CD14-positive monocyte (primary cell): Measurements from ENCODE around the gene FDXACB1. TPM values are rescaled to one million over a fixed set of nuclear protein-coding genes. Genes with fewer than 3 reads are reported as not detected.
A peak's percentile ranks its signal among the peaks of the same experiment; 100 is the strongest.

Experiments
- DNase-seq, 3 donors: peaks; one replicate each; pipeline ENCODE4 v3.0.0-alpha.2; 2011 to 2022
- H2AFZ ChIP-seq: 2 replicates; pipeline ENCODE4 v1.6.0; 2012; ENCODE audit warnings: mild to moderate bottlenecking, low read depth, low read length, inconsistent platforms; ENCODE audit not compliant: insufficient read depth, poor library complexity, severe bottlenecking
- H3K27ac ChIP-seq, 2 donors: 1 replicate in 1 of 2; 2 replicates in 1 of 2; pipeline ENCODE4 v1.5.1; 2012 to 2013; ENCODE audit warnings: low read length in 2 of 2, control low read depth in 1 of 2, inconsistent platforms in 1 of 2, low read depth in 1 of 2, mild to moderate bottlenecking in 1 of 2
- H3K27me3 ChIP-seq, 2 donors: one replicate each; pipeline versions ENCODE4 v1.6.0 to v1.6.1; 2011 to 2013; ENCODE audit warnings: low read length in 2 of 2; ENCODE audit not compliant: control insufficient read depth in 2 of 2, insufficient read depth in 2 of 2
- H3K36me3 ChIP-seq, 2 donors: replicated peaks in 1 of 2; 1 replicate in 1 of 2; 2 replicates in 1 of 2; pipeline versions ENCODE4 v1.5.1 to v1.6.1; 2012 to 2013; ENCODE audit warnings: low read length in 2 of 2, control low read depth in 1 of 2, inconsistent platforms in 1 of 2, mild to moderate bottlenecking in 1 of 2; ENCODE audit not compliant: insufficient read depth in 2 of 2, control insufficient read depth in 1 of 2
- H3K4me1 ChIP-seq, 2 donors: 1 replicate in 1 of 2; 2 replicates in 1 of 2; pipeline versions ENCODE4 v1.5.1 to v1.6.1; 2012 to 2013; ENCODE audit warnings: low read length in 2 of 2, control low read depth in 1 of 2, inconsistent platforms in 1 of 2, mild to moderate bottlenecking in 1 of 2, moderate library complexity in 1 of 2; ENCODE audit not compliant: insufficient read depth in 2 of 2, control insufficient read depth in 1 of 2
- H3K4me2 ChIP-seq: replicated peaks from 2 replicates; pipeline ENCODE3; 2012; ENCODE audit warnings: low read length, moderate library complexity, mild to moderate bottlenecking; ENCODE audit not compliant: poor library complexity, severe bottlenecking; ENCODE audit errors: extremely low read depth
- H3K4me3 ChIP-seq, 3 experiments: fragments of 200-600 bp in 1 of 3; sonication (generic) in 1 of 3; replicated peaks in 1 of 3; 1 replicate in 2 of 3; 2 replicates in 1 of 3; pipeline ENCODE4 v1.5.1; 2011 to 2013; ENCODE audit warnings: low read length in 3 of 3, mild to moderate bottlenecking in 3 of 3, control low read depth in 2 of 3, low read depth in 2 of 3, inconsistent platforms in 1 of 3, moderate library complexity in 1 of 3
- H3K79me2 ChIP-seq: 2 replicates; pipeline ENCODE4 v1.6.0; 2012; ENCODE audit warnings: mild to moderate bottlenecking, control low read depth, inconsistent platforms, low read length, moderate library complexity; ENCODE audit not compliant: insufficient read depth
- H3K9ac ChIP-seq: 2 replicates; pipeline ENCODE4 v1.6.0; 2017; ENCODE audit warnings: low read length, mild to moderate bottlenecking; ENCODE audit not compliant: insufficient read depth, poor library complexity, severe bottlenecking
- H3K9me3 ChIP-seq, 2 donors: replicated peaks in 1 of 2; 1 replicate in 1 of 2; 2 replicates in 1 of 2; pipeline versions ENCODE4 v1.5.1 to v1.6.1; 2012 to 2013; ENCODE audit warnings: low read length in 2 of 2, control low read depth in 1 of 2; ENCODE audit not compliant: control insufficient read depth in 1 of 2, insufficient read depth in 1 of 2
- H4K20me1 ChIP-seq: 2 replicates; pipeline ENCODE4 v1.6.0; 2012; ENCODE audit warnings: mild to moderate bottlenecking, low read length, control low read depth, moderate library complexity; ENCODE audit not compliant: insufficient read depth
- H3K27ac Mint-ChIP-seq, 7 donors: one replicate each; pipeline ENCODE4 v1.8.0; 2020; ENCODE audit warnings: mild to moderate bottlenecking in 7 of 7, mixed read lengths in 7 of 7, moderate library complexity in 6 of 7, inconsistent platforms in 2 of 7
- H3K27me3 Mint-ChIP-seq, 3 donors: one replicate each; pipeline ENCODE4 v1.8.0; 2021 to 2022; ENCODE audit warnings: low read depth in 3 of 3, mild to moderate bottlenecking in 3 of 3, mixed read lengths in 3 of 3, moderate library complexity in 3 of 3, inconsistent platforms in 1 of 3
- H3K36me3 Mint-ChIP-seq, 2 donors: one replicate each; pipeline ENCODE4 v1.8.0; 2020; ENCODE audit warnings: mixed read lengths in 2 of 2, inconsistent platforms in 1 of 2, mild to moderate bottlenecking in 1 of 2
- H3K4me1 Mint-ChIP-seq: one replicate; pipeline ENCODE4 v1.8.0; 2020; ENCODE audit warnings: mild to moderate bottlenecking, mixed read lengths
- H3K4me3 Mint-ChIP-seq, 2 donors: one replicate each; pipeline ENCODE4 v1.8.0; 2020; ENCODE audit warnings: mild to moderate bottlenecking in 2 of 2, mixed read lengths in 2 of 2, moderate library complexity in 1 of 2
- H3K9me3 Mint-ChIP-seq, 7 donors: one replicate each; pipeline ENCODE4 v1.8.0; 2020 to 2022; ENCODE audit warnings: mixed read lengths in 7 of 7, mild to moderate bottlenecking in 6 of 7, moderate library complexity in 6 of 7, inconsistent platforms in 2 of 7
- CTCF ChIP-seq: fragments of 200-600 bp; IDR thresholded peaks from one replicate; pipeline ENCODE4 v1.8.0; 2022; ENCODE audit warnings: antibody characterized with exemption, mild to moderate bottlenecking
- WGBS: methylation state at CpG from one replicate; pipeline ENCODE4 v1.1.5; 2013; ENCODE audit warnings: missing lambda C conversion rate; ENCODE audit not compliant: insufficient coverage; 5-methylcytosine and 5-hydroxymethylcytosine counted together
- intact Hi-C, 2 donors: fragments of 100-400 bp; cut with micrococcal nuclease; formaldehyde crosslinking; loops; one replicate each; pipeline versions ENCODE4 v1.15.0 to v1.15.1; 2023
- polyA plus RNA-seq, 3 donors: library from polyadenylated mRNA; depleted of rRNA in 1 of 3; unstranded in 2 of 3; stranded (reverse) in 1 of 3; fragments of 300-500 nt in 2 of 3; fragments of >200 nt in 1 of 3; fragmentation: Illumina TruSeq in 2 of 3; gene quantifications; 1 replicate in 2 of 3; 2 replicates in 1 of 3; pipeline ENCODE4 v1.2.3, GENCODE V29; 2012 to 2021

The FDXACB1 gene
- polyA plus RNA-seq, 3 donors, result 1.9 to 2.3 (median 2.0) TPM

- Histone ChIP-seq H2AFZ (no peak within 1 kb of the TSS), H3K27me3 (peaks cover 13 to 43% of the 10 kb centered on the region in 2 donors), H3K4me2 (no peak within 1 kb of the TSS), H3K79me2 (no peaks in the 10 kb centered on the region), H3K27ac (no peak within 1 kb of the TSS), H4K20me1 (no peaks in the 10 kb centered on the region), H3K9me3 (no peaks in the 10 kb centered on the region), H3K9ac (no peak within 1 kb of the TSS), H3K36me3 (no peaks in the 10 kb centered on the region), H3K4me1 (no peaks in the 10 kb centered on the region), H3K4me3 (no peak within 1 kb of the TSS)
- intact Hi-C loops, result no loop called here
- Mint-ChIP-seq H3K4me3 (peak within 1 kb of the TSS in 1 of 2 donors; percentile 41), H3K27me3 (peaks cover 47 to 58% (median 50%) of the 10 kb centered on the region in 3 donors), H3K36me3 (no peaks in the 10 kb centered on the region), H3K27ac (no peak within 1 kb of the TSS), H3K4me1 (no peaks in the 10 kb centered on the region), H3K9me3 (peaks cover 0 to 2% (median 0%) of the 10 kb centered on the region in 7 donors)
- 86% methylated on average over 6 of the region's 17 CpGs for WGBS
- no peak for TF ChIP-seq CTCF
- no peak for DNase-seq
Measured at GRCh38 chr11:111911563-111912401, 32.8 kb upstream of the FDXACB1 start, which contains the start of gene CRYAB. Gene CRYAB, minus strand, starts transcription at chr11:111911770. Its CDS starts 46 bp downstream, at chr11:111911724.

- 80% methylated on average over 8 of the region's 9 CpGs for WGBS
- Histone ChIP-seq H4K20me1 (no peaks in the 10 kb centered on the region), H3K27me3 (peaks cover 13 to 41% of the 10 kb centered on the region in 2 donors), H3K36me3 (no peaks in the 10 kb centered on the region), H3K79me2 (no peaks in the 10 kb centered on the region), H2AFZ (no peak overlapping the region), H3K4me1 (no peaks in the 10 kb centered on the region), H3K4me2 (no peak overlapping the region), H3K9ac (no peak overlapping the region), H3K9me3 (no peaks in the 10 kb centered on the region), H3K27ac (no peak overlapping the region), H3K4me3 (no peak overlapping the region)
- DNase-seq, result no peak
- intact Hi-C loops, result no loop called here
- no peaks in the 10 kb centered on the region for H3K36me3 Mint-ChIP-seq
- H3K27ac Mint-ChIP-seq, result no peak overlapping the region
- H3K9me3 Mint-ChIP-seq, result peaks cover 0 to 2% (median 2%) of the 10 kb centered on the region in 7 donors
- no peak for TF ChIP-seq CTCF
- peak overlapping the region in 1 of 2 donors; percentile 41 for H3K4me3 Mint-ChIP-seq
- no peaks in the 10 kb centered on the region for H3K4me1 Mint-ChIP-seq
- peaks cover 42 to 51% (median 44%) of the 10 kb centered on the region in 3 donors for H3K27me3 Mint-ChIP-seq
Measured at GRCh38 chr11:111910676-111911562, 32.0 kb upstream of the FDXACB1 start.
